Neural crest cell (in vitro differentiated cells): ENCODE data around the gene SASH1. TPM values are rescaled to one million over a fixed set of nuclear protein-coding genes. Genes with fewer than 3 reads are reported as not detected.

Experiments
- DNase-seq: peaks from one replicate; pipeline ENCODE4 v3.0.0; 2021; ENCODE audit warnings: low read depth, mixed read lengths, low spot score
- H3K27ac Mint-ChIP-seq: one replicate; pipeline ENCODE4 v1.8.0; 2021; ENCODE audit warnings: mild to moderate bottlenecking, mixed read lengths; ENCODE audit not compliant: unreplicated experiment
- H3K27me3 Mint-ChIP-seq: 2 replicates; pipeline ENCODE4 v1.8.0; 2021; ENCODE audit warnings: low read depth, mild to moderate bottlenecking, mixed read lengths
- H3K36me3 Mint-ChIP-seq: 2 replicates; pipeline ENCODE4 v1.8.0; 2021; ENCODE audit warnings: low read depth, mild to moderate bottlenecking, mixed read lengths
- H3K4me1 Mint-ChIP-seq: 2 replicates; pipeline ENCODE4 v1.8.0; 2021; ENCODE audit warnings: mixed read lengths
- H3K4me3 Mint-ChIP-seq: one replicate; pipeline ENCODE4 v1.8.0; 2021; ENCODE audit warnings: mild to moderate bottlenecking, mixed read lengths
- H3K9me3 Mint-ChIP-seq: 2 replicates; pipeline ENCODE4 v1.8.0; 2021; ENCODE audit warnings: mixed read lengths
- total RNA-seq: library from RNA; stranded (reverse); gene quantifications from 2 replicates; pipeline ENCODE4 v1.2.1, GENCODE V29; 2021
- TF ChIP-seq, protein P1 (sequence below): fragments of 200-600 bp; sonication (generic); conservative IDR thresholded peaks from 2 replicates; pipeline ENCODE4 v1.5.0; 2021; ENCODE audit warnings: antibody characterized with exemption, mild to moderate bottlenecking

SASH1 gene
- total RNA-seq, 1 donor from 2014 or later: 90.0 TPM

DNA sequence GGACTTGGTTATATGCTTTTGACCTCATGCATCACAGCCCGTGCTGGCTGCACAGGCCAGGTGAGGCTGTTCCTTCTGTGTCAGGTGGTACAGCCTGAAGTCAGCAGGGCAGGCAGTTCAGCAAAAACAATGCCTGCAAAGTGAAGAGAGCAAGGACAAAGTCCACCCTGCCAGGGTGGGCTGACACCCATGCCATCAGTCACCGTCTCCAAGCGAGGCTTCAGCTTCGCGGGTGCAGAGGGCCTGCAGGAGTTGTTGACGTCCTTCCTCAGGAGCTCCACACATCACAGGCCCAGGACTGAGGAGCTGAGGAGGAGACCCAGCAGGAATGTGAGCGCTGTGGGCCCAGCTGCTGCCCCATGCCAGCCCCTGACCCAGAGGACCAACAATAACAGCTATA, 111.3 kb downstream of the SASH1 start:
- TF ChIP-seq, protein P1, sequence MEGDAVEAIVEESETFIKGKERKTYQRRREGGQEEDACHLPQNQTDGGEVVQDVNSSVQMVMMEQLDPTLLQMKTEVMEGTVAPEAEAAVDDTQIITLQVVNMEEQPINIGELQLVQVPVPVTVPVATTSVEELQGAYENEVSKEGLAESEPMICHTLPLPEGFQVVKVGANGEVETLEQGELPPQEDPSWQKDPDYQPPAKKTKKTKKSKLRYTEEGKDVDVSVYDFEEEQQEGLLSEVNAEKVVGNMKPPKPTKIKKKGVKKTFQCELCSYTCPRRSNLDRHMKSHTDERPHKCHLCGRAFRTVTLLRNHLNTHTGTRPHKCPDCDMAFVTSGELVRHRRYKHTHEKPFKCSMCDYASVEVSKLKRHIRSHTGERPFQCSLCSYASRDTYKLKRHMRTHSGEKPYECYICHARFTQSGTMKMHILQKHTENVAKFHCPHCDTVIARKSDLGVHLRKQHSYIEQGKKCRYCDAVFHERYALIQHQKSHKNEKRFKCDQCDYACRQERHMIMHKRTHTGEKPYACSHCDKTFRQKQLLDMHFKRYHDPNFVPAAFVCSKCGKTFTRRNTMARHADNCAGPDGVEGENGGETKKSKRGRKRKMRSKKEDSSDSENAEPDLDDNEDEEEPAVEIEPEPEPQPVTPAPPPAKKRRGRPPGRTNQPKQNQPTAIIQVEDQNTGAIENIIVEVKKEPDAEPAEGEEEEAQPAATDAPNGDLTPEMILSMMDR: no peak
- Mint-ChIP-seq H3K36me3 (peaks cover 33% of the 10 kb centered on the region), H3K4me1 (peaks cover 70% of the 10 kb centered on the region), H3K9me3 (no peaks in the 10 kb centered on the region), H3K4me3 (no peak overlapping the region), H3K27ac (no peak overlapping the region), H3K27me3 (no peaks in the 10 kb centered on the region)
- no peak for DNase-seq

DNA sequence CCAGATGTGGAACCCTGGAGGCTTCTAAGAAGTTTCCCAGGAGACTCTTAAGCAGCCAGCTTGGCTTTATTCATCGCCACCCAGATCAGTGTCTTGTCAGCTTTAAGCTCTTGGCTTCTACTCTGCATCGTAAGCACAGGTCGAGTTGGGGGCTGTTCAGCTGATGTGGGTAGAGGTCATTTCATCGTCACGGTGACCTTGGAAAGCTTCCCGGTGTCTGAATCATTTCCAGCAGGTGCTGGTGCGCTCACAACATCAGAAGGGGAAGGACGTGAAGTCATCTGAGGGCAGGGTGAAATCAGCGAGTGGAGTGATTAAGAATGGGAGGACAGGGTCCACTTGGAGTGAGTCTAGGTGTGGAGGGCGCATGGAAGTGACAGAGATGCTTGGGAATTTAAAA, 112.6 kb downstream of the SASH1 start:
- Mint-ChIP-seq H3K27me3 (no peaks in the 10 kb centered on the region), H3K4me3 (peak overlapping the region; percentile 6), H3K9me3 (no peaks in the 10 kb centered on the region), H3K27ac (peak overlapping the region; percentile 94), H3K36me3 (peaks cover 26% of the 10 kb centered on the region), H3K4me1 (peaks cover 79% of the 10 kb centered on the region)
- TF ChIP-seq, protein P1: no peak
- DNase-seq: no peak

DNA sequence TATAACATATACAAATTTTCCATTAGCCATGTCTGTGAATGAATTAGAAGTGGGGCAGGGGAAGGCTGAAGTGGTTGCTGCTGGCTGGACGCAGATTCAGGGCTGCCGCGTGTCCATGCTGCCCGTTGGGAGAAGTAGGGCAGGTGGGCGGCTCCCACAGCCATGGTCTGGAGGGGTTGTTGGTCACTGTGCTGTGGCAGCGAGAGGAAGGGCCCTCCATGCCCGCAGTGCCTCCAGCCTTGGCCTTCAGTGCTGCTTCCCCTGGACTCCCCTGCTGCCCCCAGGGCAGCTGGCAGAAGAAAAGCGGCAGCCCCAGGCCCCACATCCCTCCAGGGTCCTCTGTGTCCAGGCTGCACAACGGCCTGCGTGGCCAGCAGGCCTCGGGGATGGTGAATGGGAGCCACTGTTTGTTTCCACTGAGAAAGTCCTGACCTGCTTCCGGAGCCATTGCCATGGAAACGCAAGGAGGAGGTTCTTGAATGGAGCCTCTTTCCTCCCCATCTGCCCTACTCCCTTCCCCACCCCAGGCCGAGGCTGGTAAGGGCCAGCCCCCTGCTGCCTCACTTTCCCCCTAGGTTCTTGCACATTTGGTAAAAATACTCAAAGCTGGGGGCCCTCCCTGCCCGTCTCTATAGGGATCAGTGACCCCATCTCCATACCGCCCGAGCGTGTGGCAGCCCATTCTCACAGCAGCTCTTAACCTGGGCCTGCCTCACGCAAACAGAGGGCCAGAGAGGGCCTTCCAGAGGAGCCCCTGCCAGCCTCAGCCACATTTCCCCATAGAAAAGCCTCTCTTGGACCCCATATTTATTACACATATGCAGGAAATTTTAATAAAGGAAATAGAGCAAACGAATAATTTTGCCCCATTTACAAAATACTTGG, 113.3 kb downstream of the SASH1 start:
- Mint-ChIP-seq H3K36me3 (peaks cover 22% of the 10 kb centered on the region), H3K4me1 (peaks cover 83% of the 10 kb centered on the region), H3K4me3 (peak overlapping the region; percentile 71), H3K27me3 (no peaks in the 10 kb centered on the region), H3K27ac (peak overlapping the region; percentile 95), H3K9me3 (no peaks in the 10 kb centered on the region)
- DNase-seq: peak; percentile 53
- TF ChIP-seq, protein P1: no peak

DNA sequence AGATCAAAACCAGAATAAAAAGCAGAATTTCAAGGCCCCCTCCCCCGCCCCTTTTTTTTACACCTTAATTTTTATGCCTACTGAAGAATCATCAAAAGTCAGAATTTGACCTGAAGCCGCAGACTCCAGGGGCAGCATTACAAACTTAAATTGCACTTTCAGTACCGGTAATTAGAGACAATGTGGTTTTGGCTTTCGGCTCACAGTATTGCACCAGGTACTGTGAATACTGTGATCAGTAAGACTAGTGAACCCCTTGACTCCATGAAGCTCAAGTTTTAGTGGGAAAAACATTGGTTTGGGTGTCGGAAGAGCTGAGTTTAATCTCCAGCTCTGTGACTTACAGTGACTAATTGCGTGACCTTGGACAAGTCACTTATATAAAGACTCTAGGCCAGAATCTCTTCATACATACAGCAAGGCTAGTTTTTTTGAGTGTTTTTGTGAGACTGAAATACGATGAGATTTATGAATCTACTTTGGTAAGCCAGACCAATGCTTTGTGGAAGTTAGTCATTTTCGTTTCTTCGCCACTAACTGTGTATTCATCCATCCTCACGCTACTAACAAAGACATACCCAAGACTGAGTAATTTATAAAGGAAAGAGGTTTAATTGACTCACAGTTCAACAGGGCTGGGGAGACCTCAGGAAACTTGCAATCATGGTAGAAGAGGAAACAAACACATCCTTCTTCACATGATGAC, 114.7 kb downstream of the SASH1 start:
- TF ChIP-seq, protein P1: no peak
- Mint-ChIP-seq H3K4me1 (peaks cover 91% of the 10 kb centered on the region), H3K27ac (no peak overlapping the region), H3K4me3 (no peak overlapping the region), H3K27me3 (no peaks in the 10 kb centered on the region), H3K9me3 (no peaks in the 10 kb centered on the region), H3K36me3 (peaks cover 18% of the 10 kb centered on the region)
- no peak for DNase-seq

DNA sequence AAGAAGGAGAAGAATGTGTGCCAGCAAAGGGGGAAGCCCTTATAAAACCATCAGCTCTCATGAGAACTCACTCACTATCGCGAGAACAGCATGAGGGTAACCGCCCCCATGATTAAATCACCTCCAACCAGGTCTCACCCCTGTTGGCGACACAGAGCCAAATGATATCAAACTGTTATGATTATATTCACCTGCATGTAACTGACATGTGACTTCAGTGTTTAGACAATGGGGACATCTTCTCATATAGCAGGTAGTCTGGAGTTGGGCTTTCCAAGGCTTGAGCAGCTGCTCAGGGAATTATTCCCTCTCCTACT, 115.2 kb downstream of the SASH1 start:
- Mint-ChIP-seq H3K4me3 (no peak overlapping the region), H3K27ac (no peak overlapping the region), H3K36me3 (peaks cover 18% of the 10 kb centered on the region), H3K27me3 (no peaks in the 10 kb centered on the region), H3K4me1 (peaks cover 90% of the 10 kb centered on the region), H3K9me3 (no peaks in the 10 kb centered on the region)
- TF ChIP-seq, protein P1: no peak
- DNase-seq: no peak
